HepG2 (cell line): ENCODE data around the gene COMT. TPM values are rescaled to one million over a fixed set of nuclear protein-coding genes. Genes with fewer than 3 reads are reported as not detected.

Experiments
- ASH2L ChIP-seq: fragments of 300-600, 200-600 bp; sonication (generic); IDR thresholded peaks from 2 replicates; pipeline ENCODE4 v1.7.0; 2017; ENCODE audit warnings: low read depth, mild to moderate bottlenecking, moderate library complexity, mixed read lengths, low read length; ENCODE audit not compliant: insufficient read length
- FOXA1 ChIP-seq, 2 experiments: fragments of 450-650 bp in 1 of 2; sonication (generic) in 1 of 2; formaldehyde crosslinking in 1 of 2; IDR thresholded peaks; 2 replicates each; pipeline versions ENCODE4 v1.4.0 to v1.6.1; 2016 to 2020; ENCODE audit warnings: missing genetic modification reagents in 1 of 2
- IRF2 ChIP-seq: IDR thresholded peaks from 2 replicates; pipeline ENCODE4 v1.6.1; 2018; ENCODE audit warnings: missing genetic modification reagents, missing compliant biosample characterization
- SAP130 ChIP-seq: IDR thresholded peaks from 2 replicates; pipeline ENCODE4 v1.6.1; 2016; ENCODE audit warnings: low read depth
- SIN3B ChIP-seq: fragments of 150-350 bp; IDR thresholded peaks from 2 replicates; pipeline ENCODE4 v1.6.1; 2014; ENCODE audit warnings: low read length
- SMC3 ChIP-seq: IDR thresholded peaks from 2 replicates; pipeline ENCODE4 v1.6.1; 2011; ENCODE audit warnings: low read length, improper control_type of control experiment
- TGIF2 ChIP-seq: IDR thresholded peaks from 2 replicates; pipeline ENCODE4 v1.6.1; 2016; ENCODE audit warnings: control low read depth, missing compliant biosample characterization
- ZFP62 ChIP-seq: sonication (generic); formaldehyde crosslinking; IDR thresholded peaks from 2 replicates; pipeline ENCODE4 v1.4.0; 2020; ENCODE audit warnings: missing genetic modification reagents
- ZFX ChIP-seq: sonication (generic); formaldehyde crosslinking; IDR thresholded peaks from 2 replicates; pipeline ENCODE4 v1.4.0; 2020; ENCODE audit warnings: mild to moderate bottlenecking, low read depth, missing genetic modification reagents, moderate library complexity
- ZNF501 ChIP-seq: sonication (generic); formaldehyde crosslinking; IDR thresholded peaks from 2 replicates; pipeline ENCODE4 v1.5.1; 2020; ENCODE audit warnings: mild to moderate bottlenecking, moderate library complexity, missing genetic modification reagents
- polyA plus RNA-seq, 8 experiments: library from polyadenylated mRNA; depleted of rRNA in 3 of 8; stranded (reverse) in 7 of 8; unstranded in 1 of 8; fragments of >200 nt; fragmentation: Illumina TruSeq in 4 of 8; extraction: Trizol in 4 of 8; gene quantifications; 2 replicates each; pipeline versions ENCODE4 v1.2.1 to v1.2.3, GENCODE V29; 2011 to 2016; ENCODE audit warnings: low read depth in 4 of 8, missing spikeins in 1 of 8, mixed read lengths in 1 of 8; ENCODE audit not compliant: insufficient read depth in 1 of 8
- total RNA-seq, 5 experiments: library from RNA; depleted of rRNA; stranded (reverse); fragments of >200 nt; fragmentation: Illumina TruSeq; extraction: Trizol; gene quantifications; 2 replicates each; pipeline ENCODE4 v1.2.3, GENCODE V29; 2016; ENCODE audit warnings: low read depth in 1 of 5
- TF ChIP-seq, protein P1 (sequence below): sonication (generic); formaldehyde crosslinking; IDR thresholded peaks from 2 replicates; pipeline ENCODE4 v1.9.0; 2021; ENCODE audit warnings: mild to moderate bottlenecking, missing genetic modification reagents
- TF ChIP-seq, protein P2 (sequence below): sonication (generic); formaldehyde crosslinking; IDR thresholded peaks from 2 replicates; pipeline ENCODE4 v1.5.1; 2020; ENCODE audit warnings: mild to moderate bottlenecking, missing genetic modification reagents, moderate library complexity
- TF ChIP-seq, protein P3 (sequence below): sonication (generic); formaldehyde crosslinking; IDR thresholded peaks from 2 replicates; pipeline ENCODE4 v1.8.0; 2022; ENCODE audit warnings: low read depth, missing genetic modification reagents
- TF ChIP-seq, protein P4 (sequence below), 2 experiments: fragments of 450-650 bp in 1 of 2; sonication (generic) in 1 of 2; formaldehyde crosslinking; IDR thresholded peaks; 2 replicates each; pipeline versions ENCODE4 v1.5.0 to v1.8.0; 2020 to 2022; ENCODE audit warnings: mild to moderate bottlenecking in 1 of 2, missing genetic modification reagents in 1 of 2

Gene COMT
- total and polyA plus RNA-seq, 2 of the 13 experiments (the other 11 are each of a cell fraction or from before 2014, with no cell fraction given): 156 to 162 TPM

DNA sequence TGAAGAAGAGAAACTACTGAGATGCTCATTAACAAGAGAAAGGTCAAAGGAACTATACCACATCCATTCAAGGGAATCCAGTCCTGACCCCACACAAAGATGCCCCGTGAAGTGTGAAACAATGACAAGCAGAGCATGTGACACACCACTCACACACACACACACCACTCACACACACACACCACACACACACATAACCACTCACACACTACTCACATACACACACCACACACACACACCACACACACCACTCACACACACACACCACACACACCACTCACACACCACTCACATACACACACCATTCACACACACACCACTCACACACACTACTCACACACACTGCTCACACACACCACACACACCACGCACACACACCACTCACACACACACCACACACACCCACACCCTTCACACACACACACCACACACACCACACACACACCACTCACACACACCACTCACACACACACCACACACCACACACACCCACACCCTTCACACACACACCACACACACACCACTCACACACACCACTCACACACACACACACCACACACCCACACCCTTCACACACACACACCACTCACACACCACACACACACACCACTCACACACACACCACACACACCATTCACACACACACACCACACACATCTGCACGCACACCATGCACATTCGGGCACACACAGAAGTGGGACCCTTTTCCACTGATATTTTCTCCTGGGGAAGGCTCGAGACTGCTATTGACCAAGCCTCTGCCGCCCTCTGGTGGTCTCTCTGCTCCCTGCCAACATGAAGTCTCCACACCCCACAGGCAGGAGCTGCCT is 32.0 kb upstream of the COMT start (continued):
- TF ChIP-seq, protein P1, sequence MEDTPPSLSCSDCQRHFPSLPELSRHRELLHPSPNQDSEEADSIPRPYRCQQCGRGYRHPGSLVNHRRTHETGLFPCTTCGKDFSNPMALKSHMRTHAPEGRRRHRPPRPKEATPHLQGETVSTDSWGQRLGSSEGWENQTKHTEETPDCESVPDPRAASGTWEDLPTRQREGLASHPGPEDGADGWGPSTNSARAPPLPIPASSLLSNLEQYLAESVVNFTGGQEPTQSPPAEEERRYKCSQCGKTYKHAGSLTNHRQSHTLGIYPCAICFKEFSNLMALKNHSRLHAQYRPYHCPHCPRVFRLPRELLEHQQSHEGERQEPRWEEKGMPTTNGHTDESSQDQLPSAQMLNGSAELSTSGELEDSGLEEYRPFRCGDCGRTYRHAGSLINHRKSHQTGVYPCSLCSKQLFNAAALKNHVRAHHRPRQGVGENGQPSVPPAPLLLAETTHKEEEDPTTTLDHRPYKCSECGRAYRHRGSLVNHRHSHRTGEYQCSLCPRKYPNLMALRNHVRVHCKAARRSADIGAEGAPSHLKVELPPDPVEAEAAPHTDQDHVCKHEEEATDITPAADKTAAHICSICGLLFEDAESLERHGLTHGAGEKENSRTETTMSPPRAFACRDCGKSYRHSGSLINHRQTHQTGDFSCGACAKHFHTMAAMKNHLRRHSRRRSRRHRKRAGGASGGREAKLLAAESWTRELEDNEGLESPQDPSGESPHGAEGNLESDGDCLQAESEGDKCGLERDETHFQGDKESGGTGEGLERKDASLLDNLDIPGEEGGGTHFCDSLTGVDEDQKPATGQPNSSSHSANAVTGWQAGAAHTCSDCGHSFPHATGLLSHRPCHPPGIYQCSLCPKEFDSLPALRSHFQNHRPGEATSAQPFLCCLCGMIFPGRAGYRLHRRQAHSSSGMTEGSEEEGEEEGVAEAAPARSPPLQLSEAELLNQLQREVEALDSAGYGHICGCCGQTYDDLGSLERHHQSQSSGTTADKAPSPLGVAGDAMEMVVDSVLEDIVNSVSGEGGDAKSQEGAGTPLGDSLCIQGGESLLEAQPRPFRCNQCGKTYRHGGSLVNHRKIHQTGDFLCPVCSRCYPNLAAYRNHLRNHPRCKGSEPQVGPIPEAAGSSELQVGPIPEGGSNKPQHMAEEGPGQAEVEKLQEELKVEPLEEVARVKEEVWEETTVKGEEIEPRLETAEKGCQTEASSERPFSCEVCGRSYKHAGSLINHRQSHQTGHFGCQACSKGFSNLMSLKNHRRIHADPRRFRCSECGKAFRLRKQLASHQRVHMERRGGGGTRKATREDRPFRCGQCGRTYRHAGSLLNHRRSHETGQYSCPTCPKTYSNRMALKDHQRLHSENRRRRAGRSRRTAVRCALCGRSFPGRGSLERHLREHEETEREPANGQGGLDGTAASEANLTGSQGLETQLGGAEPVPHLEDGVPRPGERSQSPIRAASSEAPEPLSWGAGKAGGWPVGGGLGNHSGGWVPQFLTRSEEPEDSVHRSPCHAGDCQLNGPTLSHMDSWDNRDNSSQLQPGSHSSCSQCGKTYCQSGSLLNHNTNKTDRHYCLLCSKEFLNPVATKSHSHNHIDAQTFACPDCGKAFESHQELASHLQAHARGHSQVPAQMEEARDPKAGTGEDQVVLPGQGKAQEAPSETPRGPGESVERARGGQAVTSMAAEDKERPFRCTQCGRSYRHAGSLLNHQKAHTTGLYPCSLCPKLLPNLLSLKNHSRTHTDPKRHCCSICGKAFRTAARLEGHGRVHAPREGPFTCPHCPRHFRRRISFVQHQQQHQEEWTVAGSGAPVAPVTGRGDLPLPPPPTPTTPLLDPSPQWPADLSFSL (CRISPR knock-in tag): peak; percentile 97
- no peak for TF ChIP-seq ZFP62
- peak; percentile 18; the same call in 1 of the 2 replicates for TF ChIP-seq SAP130
- 0 out of 2 replicates have a peak, but pooled peaks have one; percentile 41 for TF ChIP-seq ZNF501 (CRISPR knock-in tag)
- TF ChIP-seq, protein P2, sequence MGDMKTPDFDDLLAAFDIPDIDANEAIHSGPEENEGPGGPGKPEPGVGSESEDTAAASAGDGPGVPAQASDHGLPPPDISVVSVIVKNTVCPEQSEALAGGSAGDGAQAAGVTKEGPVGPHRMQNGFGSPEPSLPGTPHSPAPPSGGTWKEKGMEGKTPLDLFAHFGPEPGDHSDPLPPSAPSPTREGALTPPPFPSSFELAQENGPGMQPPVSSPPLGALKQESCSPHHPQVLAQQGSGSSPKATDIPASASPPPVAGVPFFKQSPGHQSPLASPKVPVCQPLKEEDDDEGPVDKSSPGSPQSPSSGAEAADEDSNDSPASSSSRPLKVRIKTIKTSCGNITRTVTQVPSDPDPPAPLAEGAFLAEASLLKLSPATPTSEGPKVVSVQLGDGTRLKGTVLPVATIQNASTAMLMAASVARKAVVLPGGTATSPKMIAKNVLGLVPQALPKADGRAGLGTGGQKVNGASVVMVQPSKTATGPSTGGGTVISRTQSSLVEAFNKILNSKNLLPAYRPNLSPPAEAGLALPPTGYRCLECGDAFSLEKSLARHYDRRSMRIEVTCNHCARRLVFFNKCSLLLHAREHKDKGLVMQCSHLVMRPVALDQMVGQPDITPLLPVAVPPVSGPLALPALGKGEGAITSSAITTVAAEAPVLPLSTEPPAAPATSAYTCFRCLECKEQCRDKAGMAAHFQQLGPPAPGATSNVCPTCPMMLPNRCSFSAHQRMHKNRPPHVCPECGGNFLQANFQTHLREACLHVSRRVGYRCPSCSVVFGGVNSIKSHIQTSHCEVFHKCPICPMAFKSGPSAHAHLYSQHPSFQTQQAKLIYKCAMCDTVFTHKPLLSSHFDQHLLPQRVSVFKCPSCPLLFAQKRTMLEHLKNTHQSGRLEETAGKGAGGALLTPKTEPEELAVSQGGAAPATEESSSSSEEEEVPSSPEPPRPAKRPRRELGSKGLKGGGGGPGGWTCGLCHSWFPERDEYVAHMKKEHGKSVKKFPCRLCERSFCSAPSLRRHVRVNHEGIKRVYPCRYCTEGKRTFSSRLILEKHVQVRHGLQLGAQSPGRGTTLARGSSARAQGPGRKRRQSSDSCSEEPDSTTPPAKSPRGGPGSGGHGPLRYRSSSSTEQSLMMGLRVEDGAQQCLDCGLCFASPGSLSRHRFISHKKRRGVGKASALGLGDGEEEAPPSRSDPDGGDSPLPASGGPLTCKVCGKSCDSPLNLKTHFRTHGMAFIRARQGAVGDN: peak; percentile 60
- TF ChIP-seq, protein P3, sequence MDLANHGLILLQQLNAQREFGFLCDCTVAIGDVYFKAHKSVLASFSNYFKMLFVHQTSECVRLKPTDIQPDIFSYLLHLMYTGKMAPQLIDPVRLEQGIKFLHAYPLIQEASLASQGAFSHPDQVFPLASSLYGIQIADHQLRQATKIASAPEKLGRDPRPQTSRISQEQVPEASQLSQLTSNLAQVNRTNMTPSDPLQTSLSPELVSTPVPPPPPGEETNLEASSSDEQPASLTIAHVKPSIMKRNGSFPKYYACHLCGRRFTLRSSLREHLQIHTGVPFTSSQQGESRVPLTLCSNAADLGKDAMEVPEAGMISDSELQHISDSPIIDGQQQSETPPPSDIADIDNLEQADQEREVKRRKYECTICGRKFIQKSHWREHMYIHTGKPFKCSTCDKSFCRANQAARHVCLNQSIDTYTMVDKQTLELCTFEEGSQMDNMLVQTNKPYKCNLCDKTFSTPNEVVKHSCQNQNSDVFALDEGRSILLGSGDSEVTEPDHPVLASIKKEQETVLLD: 0 out of 2 replicates have a peak, but pooled peaks have one; percentile 28
- TF ChIP-seq ASH2L: no peak
- TF ChIP-seq TGIF2 (CRISPR knock-in tag): 0 out of 2 replicates have a peak, but pooled peaks have one; percentile 36
- TF ChIP-seq IRF2: 0 out of 2 replicates have a peak, but pooled peaks have one; percentile 27
- TF ChIP-seq, protein P4, sequence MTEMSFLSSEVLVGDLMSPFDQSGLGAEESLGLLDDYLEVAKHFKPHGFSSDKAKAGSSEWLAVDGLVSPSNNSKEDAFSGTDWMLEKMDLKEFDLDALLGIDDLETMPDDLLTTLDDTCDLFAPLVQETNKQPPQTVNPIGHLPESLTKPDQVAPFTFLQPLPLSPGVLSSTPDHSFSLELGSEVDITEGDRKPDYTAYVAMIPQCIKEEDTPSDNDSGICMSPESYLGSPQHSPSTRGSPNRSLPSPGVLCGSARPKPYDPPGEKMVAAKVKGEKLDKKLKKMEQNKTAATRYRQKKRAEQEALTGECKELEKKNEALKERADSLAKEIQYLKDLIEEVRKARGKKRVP (CRISPR knock-in tag; IDR thresholded peaks at IDR 0.05): 0 out of 4 replicates have a peak, but pooled peaks of 1 of the 2 experiments have one; percentile 46
- no peak for TF ChIP-seq FOXA1 (IDR thresholded peaks at IDR 0.05)
- peak; percentile 10; the same call in 1 of the 2 replicates for TF ChIP-seq FOXA1 (CRISPR knock-in tag; IDR thresholded peaks at IDR 0.05)
- TF ChIP-seq ZFX: peak; percentile 37; the same call in 1 of the 2 replicates
- peak; percentile 98 for TF ChIP-seq SMC3
- peak; percentile 41; the same call in 1 of the 2 replicates for TF ChIP-seq SIN3B
